ENCODE results near the gene MTLN.

The MTLN gene

GRCh38 chr2:110172506-110172905 lies 39.8 kb downstream of the MTLN start:
- H3K4me3 ChIP-seq (ENCODE audit: low read depth, low read length) = no peak overlapping the region
- TF ChIP-seq CTCF (IDR thresholded peaks at IDR 0.05; ENCODE audit: low read depth, low read length) = no peak

GRCh38 chr2:110170102-110170501 lies 42.2 kb downstream of the MTLN start:
- H3K4me3 ChIP-seq (ENCODE audit: low read depth, low read length) = no peak overlapping the region
- TF ChIP-seq CTCF (IDR thresholded peaks at IDR 0.05; ENCODE audit: low read depth, low read length) = no peak

GRCh38 chr2:110167326-110168000 lies 44.9 kb downstream of the MTLN start:
- no peak for TF ChIP-seq CTCF (IDR thresholded peaks at IDR 0.05; ENCODE audit: low read depth, low read length)
- H3K4me3 ChIP-seq (ENCODE audit: low read depth, low read length) = no peak overlapping the region

- no peak for TF ChIP-seq CTCF (IDR thresholded peaks at IDR 0.05; ENCODE audit: low read depth, low read length)
- no peak overlapping the region for H3K4me3 ChIP-seq (ENCODE audit: low read depth, low read length)
Observed at GRCh38 chr2:110166266-110166665, 46.1 kb downstream of the MTLN start.
